Body of pancreas (tissue), 4 donors: ENCODE data around the gene MAU2. TPM values are rescaled to one million over a fixed set of nuclear protein-coding genes. Genes with fewer than 3 reads are reported as not detected.
A peak's percentile ranks its signal among the peaks of the same experiment; 100 is the strongest.

Experiments used
- ATAC-seq: fragments of 150-250 bp; one replicate; pipeline ENCODE4 v1.9.1; 2016
- DNase-seq, 4 donors: peaks; one replicate each; pipeline ENCODE4 v3.0.0-alpha.2; 2019
- H3K27ac ChIP-seq, 4 donors: fragments of 200-600 bp; sonication (generic); 1 replicate in 3 of 4; 2 replicates in 1 of 4; pipeline versions ENCODE4 v1.5.1 to v1.6.1; 2016 to 2019; ENCODE audit warnings: mild to moderate bottlenecking in 1 of 4, mixed read lengths in 1 of 4, moderate library complexity in 1 of 4
- H3K27me3 ChIP-seq, 2 donors: fragments of 200-600 bp; sonication (generic); one replicate each; pipeline ENCODE4 v1.6.0; 2016; ENCODE audit warnings: mild to moderate bottlenecking in 1 of 2
- H3K36me3 ChIP-seq, 2 donors: fragments of 200-600 bp; sonication (generic); replicated peaks in 1 of 2; 2 replicates each; pipeline ENCODE4 v1.5.1; 2016; ENCODE audit warnings: low read depth in 2 of 2; ENCODE audit not compliant: insufficient read depth in 1 of 2
- H3K4me1 ChIP-seq: fragments of 200-600 bp; sonication (generic); one replicate; pipeline ENCODE4 v1.6.0; 2016
- H3K4me3 ChIP-seq, 2 donors: fragments of 200-600 bp; sonication (generic); 1 replicate in 1 of 2; 2 replicates in 1 of 2; pipeline ENCODE4 v1.5.1; 2016 to 2019
- H3K9me3 ChIP-seq, 3 donors: fragments of 200-600 bp; sonication (generic); 1 replicate in 2 of 3; 2 replicates in 1 of 3; pipeline ENCODE4 v1.5.1; 2016
- CTCF ChIP-seq, 7 experiments: fragments of 450-650 bp in 4 of 7; fragments of 200-600 bp in 3 of 7; sonication (generic) in 3 of 7; IDR thresholded peaks; one replicate each; pipeline ENCODE4 v1.5.1; 2016 to 2019; ENCODE audit warnings: antibody characterized with exemption in 7 of 7
- POLR2A ChIP-seq, 3 donors: fragments of 450-650 bp; IDR thresholded peaks; one replicate each; pipeline ENCODE4 v1.6.1; 2016; ENCODE audit warnings: antibody characterized with exemption in 3 of 3, mild to moderate bottlenecking in 2 of 3
- WGBS, 2 donors: methylation state at CpG; one replicate each; pipeline ENCODE4 v1.1.5; 2017; 5-methylcytosine and 5-hydroxymethylcytosine counted together
- intact Hi-C: fragments of 100-400 bp; cut with DNase I; formaldehyde crosslinking; loops from one replicate; pipeline ENCODE4 v1.15.1; 2023
- total RNA-seq, 2 donors: library from RNA; depleted of rRNA; stranded (reverse); fragments of >200 nt; gene quantifications; one replicate each; pipeline ENCODE4 v1.1.0, GENCODE V29; 2016

The MAU2 gene
- total RNA-seq, 2 donors from 2014 or later = 38.9 to 57.4 TPM

DNA sequence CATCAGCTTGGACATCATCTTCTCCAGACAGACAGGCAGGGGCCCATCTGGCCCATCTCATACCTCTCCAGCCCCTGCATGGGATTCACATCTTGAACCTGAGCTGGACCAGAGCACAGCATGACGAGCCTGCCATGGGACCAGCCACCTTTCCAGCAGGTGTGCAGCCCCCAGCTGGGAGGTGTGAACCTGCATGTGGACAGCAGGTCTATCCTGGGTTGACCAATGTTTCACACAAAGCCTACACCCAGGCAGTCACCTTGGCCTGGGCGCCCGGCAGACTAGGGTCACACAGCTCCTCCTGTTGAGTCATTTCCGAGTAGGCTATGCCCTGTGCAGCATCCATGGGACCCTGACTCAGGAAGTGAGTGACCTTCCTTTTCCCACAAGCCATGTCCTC is 41.4 kb downstream of the MAU2 start:
- Histone ChIP-seq H3K4me1 (peaks cover 28% of the 10 kb centered on the region), H3K27ac (no peak overlapping the region), H3K27me3 (no peaks in the 10 kb centered on the region), H3K9me3 (no peaks in the 10 kb centered on the region), H3K36me3 (peaks cover 0 to 2% of the 10 kb centered on the region in 2 donors), H3K4me3 (no peak overlapping the region)
- DNase-seq (no peak), ATAC-seq (no peak)
- TF ChIP-seq POLR2A (IDR thresholded peaks at IDR 0.05) = no peak
- TF ChIP-seq CTCF (IDR thresholded peaks at IDR 0.05) = no peak
- intact Hi-C loops = no loop called here
- WGBS, 2 donors = 80% methylated on average over 4 of the region's 4 CpGs; no CpG with 5 or more reads in 1 of the 2 donors

DNA sequence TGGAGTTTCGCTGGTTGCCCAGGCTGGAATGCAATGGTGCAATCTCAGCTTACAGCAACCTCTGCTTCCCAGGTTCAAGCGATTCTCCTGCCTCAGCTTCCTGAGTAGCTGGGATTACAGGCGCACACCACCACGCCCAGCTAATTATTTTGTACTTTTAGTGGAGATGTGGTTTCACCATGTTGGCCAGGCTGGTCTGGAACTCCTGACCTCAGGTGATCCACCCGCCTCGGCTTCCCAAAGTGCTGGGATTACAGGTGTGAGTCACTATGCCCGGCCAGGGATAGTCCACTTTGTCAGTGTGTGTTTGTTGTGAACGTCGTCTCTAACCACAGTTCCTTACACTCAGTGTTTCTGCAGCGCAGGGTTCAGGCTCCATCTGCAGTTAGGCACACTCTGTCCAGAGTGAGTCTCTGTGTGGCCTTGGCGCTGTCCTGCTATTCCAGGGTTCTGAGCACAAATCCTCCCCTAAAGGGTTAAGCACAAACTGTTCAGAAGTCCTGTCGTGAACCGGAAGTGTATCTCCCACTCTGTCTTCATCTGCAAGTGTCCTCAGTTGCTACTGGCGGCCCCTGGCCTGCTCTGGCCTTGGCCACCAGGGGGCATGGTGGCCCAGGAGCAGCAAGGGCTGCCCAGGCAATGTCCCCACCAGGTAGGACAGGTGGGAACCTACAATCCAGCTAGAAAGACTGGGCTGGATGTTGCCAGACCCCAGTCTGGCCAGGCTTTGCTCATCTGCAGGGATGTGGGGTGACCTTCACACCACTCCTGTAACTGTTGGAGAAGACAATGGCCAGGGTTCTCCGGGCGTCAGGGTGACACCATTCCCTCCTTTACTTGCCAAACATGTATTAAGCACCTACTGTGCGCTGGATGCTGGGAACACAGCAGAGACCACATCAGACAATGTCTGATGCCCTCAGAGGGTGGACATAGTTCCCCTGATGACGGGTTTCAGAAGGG is 46.1 kb downstream of the MAU2 start:
- 38 to 43% methylated on average over 14 to 18 of the region's 18 CpGs for WGBS, 2 donors
- TF ChIP-seq POLR2A (IDR thresholded peaks at IDR 0.05) (no peak), CTCF (IDR thresholded peaks at IDR 0.05) (peak; percentile 93 to 96 (median 95))
- Histone ChIP-seq H3K27ac (peak overlapping the region in 1 of 4 donors; percentile 39), H3K4me3 (no peak overlapping the region), H3K36me3 (no peaks in the 10 kb centered on the region), H3K4me1 (peaks cover 21% of the 10 kb centered on the region), H3K9me3 (no peaks in the 10 kb centered on the region), H3K27me3 (no peaks in the 10 kb centered on the region)
- peak; percentile 89 for ATAC-seq
- intact Hi-C loops = loop anchor here (5.0 kb wide), 1 partner anchor 126 kb away; no protein-coding TSS in a partner anchor
- DNase-seq = peak; percentile 79 to 86 (median 82)

- H3K36me3 ChIP-seq = no peaks in the 10 kb centered on the region
- no peaks in the 10 kb centered on the region for H3K9me3 ChIP-seq
- peaks cover 21% of the 10 kb centered on the region for H3K4me1 ChIP-seq
- ATAC-seq (no peak), DNase-seq (no peak)
- intact Hi-C loops = loop anchor here (5.0 kb wide), 1 partner anchor 124 kb away; no protein-coding TSS in a partner anchor
- 43 to 78% methylated on average over 5 to 7 of the region's 7 CpGs for WGBS, 2 donors
- TF ChIP-seq POLR2A (IDR thresholded peaks at IDR 0.05) (no peak), CTCF (IDR thresholded peaks at IDR 0.05) (no peak)
- no peak overlapping the region for H3K27ac ChIP-seq
- H3K4me3 ChIP-seq = no peak overlapping the region
- H3K27me3 ChIP-seq = no peaks in the 10 kb centered on the region
These were observed 47.5 kb downstream of the MAU2 start for GRCh38 chr19:19368087-19368486.

- Histone ChIP-seq H3K4me3 (no peak overlapping the region), H3K36me3 (no peaks in the 10 kb centered on the region), H3K27ac (no peak overlapping the region), H3K4me1 (peaks cover 7% of the 10 kb centered on the region), H3K27me3 (no peaks in the 10 kb centered on the region), H3K9me3 (no peaks in the 10 kb centered on the region)
- intact Hi-C loops = no loop called here
- WGBS, 2 donors = 67 to 71% methylated on average over 2 to 8 of the region's 8 CpGs
- no peak for TF ChIP-seq POLR2A (IDR thresholded peaks at IDR 0.05)
- TF ChIP-seq CTCF (IDR thresholded peaks at IDR 0.05) = no peak
- no peak for DNase-seq
- no peak for ATAC-seq
These were observed 50.4 kb downstream of the MAU2 start for GRCh38 chr19:19371059-19371458.
